Panc1 (cell line): ENCODE measurements around the gene SPECC1. TPM values are rescaled to one million over a fixed set of nuclear protein-coding genes. Genes with fewer than 3 reads are reported as not detected.
A peak's percentile ranks its signal among the peaks of the same experiment; 100 is the strongest.

Experiments used
- ATAC-seq: fragments of 200-7000 bp; cut with Tn5 transposase; 2 replicates; pipeline ENCODE4 v1.9.1; 2020; ENCODE audit warnings: mild to moderate bottlenecking, moderate library complexity
- BruUV-seq: library from RNA; stranded (reverse); fragments of 400-500 nt; replicated peaks from 2 replicates; lab custom pipeline; 2021; lab: Mats Ljungman, UMichigan
- CTCF ChIA-PET: fragments of 300-600 bp; sonication (Branson Sonifier 250); formaldehyde crosslinking; loops from one replicate; lab custom pipeline; 2022; ENCODE audit warnings: antibody characterized with exemption; lab: Charles Lee
- POLR2A ChIA-PET: fragments of 300-600 bp; sonication (Branson Sonifier 250); formaldehyde crosslinking; loops from one replicate; lab custom pipeline; 2022; ENCODE audit warnings: antibody characterized with exemption; lab: Charles Lee
- DNase-seq: peaks from one replicate; pipeline ENCODE4 v3.0.0-alpha.2; 2010; ENCODE audit warnings: low read depth, low spot score
- H3K27ac ChIP-seq: 2 replicates; pipeline ENCODE4 v1.5.1; 2011; ENCODE audit warnings: mild to moderate bottlenecking, low read length, inconsistent platforms
- H3K27me3 ChIP-seq: fragments of 200-500 bp; sonication (Bioruptor generic); 2 replicates; pipeline ENCODE4 v1.6.0; 2014; ENCODE audit warnings: low read length, inconsistent platforms; ENCODE audit not compliant: control insufficient read depth, insufficient read depth
- H3K36me3 ChIP-seq: fragments of 200-500 bp; sonication (Bioruptor generic); 2 replicates; pipeline ENCODE4 v1.5.1; 2014; ENCODE audit warnings: inconsistent platforms, mild to moderate bottlenecking, low read length, moderate library complexity; ENCODE audit not compliant: control insufficient read depth, insufficient read depth
- H3K4me1 ChIP-seq: 2 replicates; pipeline ENCODE4 v1.5.1; 2011; ENCODE audit warnings: inconsistent platforms, mild to moderate bottlenecking, low read length, moderate library complexity; ENCODE audit not compliant: control insufficient read depth, insufficient read depth
- H3K4me3 ChIP-seq, 2 experiments: 2 replicates each; pipeline ENCODE4 v1.5.1; 2011 to 2012; ENCODE audit warnings: low read depth in 2 of 2, low read length in 2 of 2, mild to moderate bottlenecking in 2 of 2, inconsistent platforms in 1 of 2, moderate library complexity in 1 of 2
- H3K9me3 ChIP-seq: fragments of 200-500 bp; sonication (Bioruptor generic); 2 replicates; pipeline ENCODE4 v1.5.1; 2014; ENCODE audit warnings: low read depth, mild to moderate bottlenecking, inconsistent platforms, low read length, moderate library complexity; ENCODE audit not compliant: control insufficient read depth, insufficient read depth
- CTCF ChIP-seq: fragments of 450-650 bp; IDR thresholded peaks from 2 replicates; pipeline ENCODE4 v1.5.1; 2017; ENCODE audit warnings: mild to moderate bottlenecking
- POLR2AphosphoS5 ChIP-seq: IDR thresholded peaks from 2 replicates; pipeline ENCODE4 v1.6.1; 2012; ENCODE audit warnings: mild to moderate bottlenecking, low read depth, low read length, moderate library complexity
- REST ChIP-seq, 2 experiments: IDR thresholded peaks; 2 replicates each; pipeline ENCODE4 v1.6.1; 2011 to 2012; ENCODE audit warnings: low read depth in 2 of 2, control low read depth in 1 of 2, low read length in 1 of 2, mild to moderate bottlenecking in 1 of 2, moderate library complexity in 1 of 2; ENCODE audit not compliant: insufficient read depth in 1 of 2
- SIN3A ChIP-seq: IDR thresholded peaks from 2 replicates; pipeline ENCODE4 v1.6.1; 2012; ENCODE audit warnings: low read depth, mild to moderate bottlenecking, low read length, moderate library complexity, borderline replicate concordance; ENCODE audit not compliant: insufficient read depth
- TCF7L2 ChIP-seq: IDR thresholded peaks from 2 replicates; pipeline ENCODE4 v1.6.1; 2011; ENCODE audit warnings: mild to moderate bottlenecking, low read depth, low read length, inconsistent platforms
- in situ Hi-C: cut with HindIII; loops from 2 replicates; pipeline ENCODE4 v1.10.0; 2016; ENCODE audit warnings: low sequenced_read_pairs, low pct_unique_long_range_greater_than_20kb
- intact Hi-C: fragments of 100-400 bp; cut with micrococcal nuclease; formaldehyde crosslinking; loops from one replicate; pipeline ENCODE4 v1.10.0; 2022; ENCODE audit not compliant: unreplicated experiment
- total RNA-seq: library from RNA; stranded (reverse); gene quantifications from one replicate; pipeline ENCODE4 v1.2.1, GENCODE V29; 2021; ENCODE audit not compliant: unreplicated experiment

The SPECC1 gene
- total RNA-seq, 1 experiment from 2014 or later = 80.8 TPM

- intact Hi-C loops = no loop called here
- Histone ChIP-seq H3K9me3 (no peaks in the 10 kb centered on the region), H3K36me3 (no peaks in the 10 kb centered on the region), H3K27ac (peak overlapping the region; percentile 81), H3K27me3 (no peaks in the 10 kb centered on the region), H3K4me1 (peaks cover 17% of the 10 kb centered on the region), H3K4me3 (peak overlapping the region; percentile 59 to 63)
- no TSS peak for BruUV-seq
- POLR2A ChIA-PET = interaction anchor here (0.6 kb wide), 2 partner anchors 145 to 178 kb away, joined by 5 to 11 read pairs; no protein-coding TSS in a partner anchor
- ATAC-seq (peak; percentile 98), DNase-seq (peak; percentile 69)
- TF ChIP-seq SIN3A (no peak; the same call in 1 of the 2 replicates), REST (IDR thresholded peaks at IDR 0.05; ENCODE audit: insufficient read depth in 1 of 2, low read depth in 2 of 2, low read length in 1 of 2) (no peak), POLR2AphosphoS5 (no peak), CTCF (no peak), TCF7L2 (no peak)
- in situ Hi-C loops = no loop called here
- CTCF ChIA-PET = no interaction called here
Observed at GRCh38 chr17:20155258-20156195, 146.4 kb downstream of the SPECC1 start.

GRCh38 chr17:20156196-20157000 lies 147.2 kb downstream of the SPECC1 start:
- peak overlapping the region; percentile 59 to 63 for H3K4me3 ChIP-seq
- no peaks in the 10 kb centered on the region for H3K9me3 ChIP-seq
- no TSS peak for BruUV-seq
- intact Hi-C loops = no loop called here
- no peaks in the 10 kb centered on the region for H3K36me3 ChIP-seq
- in situ Hi-C loops = no loop called here
- DNase-seq (no peak), ATAC-seq (peak; percentile 63)
- peaks cover 17% of the 10 kb centered on the region for H3K4me1 ChIP-seq
- TF ChIP-seq SIN3A (no peak), TCF7L2 (no peak), POLR2AphosphoS5 (no peak), REST (IDR thresholded peaks at IDR 0.05; ENCODE audit: insufficient read depth in 1 of 2, low read depth in 2 of 2, low read length in 1 of 2) (no peak), CTCF (no peak)
- POLR2A ChIA-PET = interaction anchor here (0.6 to 0.7 kb wide), 3 partner anchors 28 to 179 kb away, joined by 3 to 11 read pairs (median 5); no protein-coding TSS in a partner anchor
- peak overlapping the region; percentile 79 for H3K27ac ChIP-seq
- no peaks in the 10 kb centered on the region for H3K27me3 ChIP-seq
- CTCF ChIA-PET = no interaction called here
